Muscle layer of duodenum (tissue), 2 donors: ENCODE results near the gene TPSAB1.

Experiments
- H3K27ac ChIP-seq: one replicate; pipeline ENCODE4 v1.7.0; 2013; ENCODE audit warnings: mild to moderate bottlenecking, low read length
- H3K27me3 ChIP-seq: one replicate; pipeline ENCODE4 v1.7.0; 2013; ENCODE audit warnings: low read depth, mild to moderate bottlenecking, control low read depth, low read length
- H3K36me3 ChIP-seq, 2 donors: one replicate each; pipeline ENCODE4 v1.7.0; 2013; ENCODE audit warnings: low read length in 2 of 2, control low read depth in 1 of 2, mild to moderate bottlenecking in 1 of 2; ENCODE audit not compliant: insufficient read depth in 2 of 2, control insufficient read depth in 1 of 2
- H3K4me1 ChIP-seq, 2 donors: one replicate each; pipeline ENCODE4 v1.7.0; 2013; ENCODE audit warnings: low read length in 2 of 2, mild to moderate bottlenecking in 2 of 2, control low read depth in 1 of 2, moderate library complexity in 1 of 2; ENCODE audit not compliant: insufficient read depth in 2 of 2, control insufficient read depth in 1 of 2
- H3K4me3 ChIP-seq, 2 donors: one replicate each; pipeline ENCODE4 v1.7.0; 2013; ENCODE audit warnings: low read length in 2 of 2, low read depth in 1 of 2, mild to moderate bottlenecking in 1 of 2
- H3K9me3 ChIP-seq, 2 donors: one replicate each; pipeline ENCODE4 v1.7.0; 2013; ENCODE audit warnings: low read length in 2 of 2, control low read depth in 1 of 2, mild to moderate bottlenecking in 1 of 2; ENCODE audit not compliant: control insufficient read depth in 1 of 2
- donor health status: healthy.

Gene TPSAB1

DNA sequence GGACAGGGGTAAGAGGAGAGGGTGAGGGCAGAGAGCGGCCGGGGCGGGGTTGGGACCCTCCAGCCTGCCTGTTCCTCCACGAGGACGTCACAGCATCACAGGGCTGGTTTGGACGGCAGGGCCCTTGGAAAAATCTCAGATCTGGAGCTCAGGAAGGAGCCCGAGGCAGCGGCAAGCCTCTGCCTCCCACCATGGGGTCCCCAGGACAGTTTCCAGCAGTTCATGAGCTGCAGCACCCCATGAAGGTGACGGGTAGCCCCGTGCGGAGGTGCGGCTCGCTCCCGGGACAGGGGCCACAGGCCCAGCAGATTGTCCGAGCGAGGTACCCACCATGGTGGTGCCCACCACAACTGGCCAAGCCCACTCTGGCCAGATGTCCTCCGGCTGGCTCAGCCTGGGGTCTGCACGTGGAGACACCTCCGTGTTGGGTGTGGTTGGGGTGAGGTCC lies 36.7 kb downstream of the TPSAB1 start:
- Histone ChIP-seq H3K4me1 (peaks cover 0 to 2% of the 10 kb centered on the region in 2 donors), H3K27ac (no peak overlapping the region), H3K9me3 (no peaks in the 10 kb centered on the region), H3K36me3 (no peaks in the 10 kb centered on the region), H3K4me3 (no peak overlapping the region), H3K27me3 (no peaks in the 10 kb centered on the region)

DNA sequence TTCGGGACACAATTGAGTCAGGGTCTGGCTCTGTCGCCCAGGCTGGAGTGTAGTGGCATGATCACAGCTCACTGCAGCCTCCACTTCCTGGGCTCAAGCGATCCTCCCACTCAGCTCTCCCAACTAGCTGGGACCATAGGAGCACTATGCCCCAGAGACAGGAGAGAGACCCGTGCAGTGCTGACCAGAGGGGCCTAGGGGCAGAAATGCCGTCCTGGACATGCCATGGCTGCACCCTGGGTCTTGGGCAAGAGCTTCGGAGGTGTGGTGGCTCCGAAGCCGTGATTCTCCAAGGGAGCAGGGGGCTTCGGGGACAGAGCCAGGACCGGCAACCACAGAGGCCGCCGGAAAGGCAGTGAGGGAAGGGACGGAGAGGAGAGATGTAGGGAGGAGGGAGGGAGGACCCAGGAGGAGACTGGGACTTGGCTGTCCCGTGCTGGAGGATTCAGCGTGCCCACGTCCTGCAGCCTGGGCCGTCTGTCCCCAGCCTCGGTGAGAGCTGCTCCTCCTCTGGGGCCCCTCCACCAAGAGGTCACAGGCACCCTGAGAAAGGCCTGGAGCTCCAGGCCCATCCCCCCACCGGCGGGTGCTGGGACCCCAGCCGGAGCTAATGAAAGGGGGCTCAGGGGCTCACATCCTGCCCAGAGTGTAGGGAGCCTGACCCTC lies 37.2 kb downstream of the TPSAB1 start:
- H3K27me3 ChIP-seq = no peaks in the 10 kb centered on the region
- no peaks in the 10 kb centered on the region for H3K9me3 ChIP-seq
- no peaks in the 10 kb centered on the region for H3K36me3 ChIP-seq
- H3K4me1 ChIP-seq = no peaks in the 10 kb centered on the region
- H3K4me3 ChIP-seq = no peak overlapping the region
- no peak overlapping the region for H3K27ac ChIP-seq

DNA sequence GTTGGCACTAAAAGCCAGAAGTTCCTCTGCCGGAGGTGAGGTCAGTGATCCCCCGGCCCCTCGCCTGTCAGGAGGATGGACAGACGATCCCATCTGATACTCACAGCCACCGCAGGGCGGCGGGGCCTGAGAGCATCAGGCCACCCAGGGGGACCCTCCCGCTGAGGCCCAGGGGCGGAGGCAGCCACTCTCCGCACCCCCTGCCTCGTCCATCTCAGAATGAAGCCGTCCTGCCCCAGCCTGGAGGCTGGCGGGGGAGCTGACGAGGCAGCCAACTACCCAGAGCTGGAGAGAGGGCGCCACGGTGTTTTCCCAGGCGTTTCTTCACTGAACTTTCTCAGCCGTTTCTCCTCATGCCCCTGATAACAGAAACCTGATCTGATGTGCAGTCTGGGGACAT lies 38.0 kb downstream of the TPSAB1 start:
- H3K27me3 ChIP-seq = no peaks in the 10 kb centered on the region
- H3K9me3 ChIP-seq = no peaks in the 10 kb centered on the region
- no peak overlapping the region for H3K27ac ChIP-seq

DNA sequence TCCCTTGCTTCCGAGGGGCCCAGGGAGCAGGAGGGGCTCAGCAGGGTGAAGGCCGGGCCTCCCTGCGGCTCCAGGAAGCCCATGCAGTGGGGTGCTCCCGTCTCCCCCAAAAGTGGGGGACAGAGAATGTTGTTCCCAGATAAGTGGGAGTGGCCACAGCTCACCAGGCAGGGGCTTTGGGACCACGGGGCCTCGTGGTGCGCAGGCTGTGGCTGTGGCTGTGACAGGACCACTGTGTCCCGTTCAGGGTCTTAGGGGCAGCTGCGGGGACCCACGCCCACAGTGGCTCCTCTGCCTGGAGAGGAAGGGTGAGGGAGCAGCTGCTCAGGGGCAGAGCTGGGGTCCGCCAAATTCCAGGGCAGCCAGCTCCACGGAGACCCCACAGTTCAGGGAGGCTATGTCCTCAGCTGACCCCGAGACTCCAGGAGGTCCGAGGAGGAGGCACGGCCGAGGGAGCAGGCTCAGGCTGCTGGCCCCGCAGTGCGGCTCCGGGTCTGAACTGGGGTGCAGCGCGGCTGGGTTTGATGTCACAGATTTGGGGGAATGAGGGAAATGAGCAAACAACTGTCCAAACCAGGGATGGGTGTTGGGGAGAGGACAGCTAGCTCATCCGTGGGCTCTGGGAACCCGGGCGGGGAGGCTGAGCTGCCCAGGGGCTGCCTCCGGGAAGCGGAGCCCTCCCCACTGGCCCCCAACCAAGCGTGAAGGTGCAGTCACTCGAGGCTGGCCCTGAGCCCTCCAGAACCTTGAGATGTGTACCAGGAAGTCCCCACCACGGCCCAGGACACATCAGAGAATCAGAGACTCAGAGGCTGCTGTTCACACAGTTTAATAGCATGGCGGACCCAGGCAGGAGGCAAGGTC lies 38.8 kb downstream of the TPSAB1 start:
- Histone ChIP-seq H3K9me3 (no peaks in the 10 kb centered on the region), H3K4me3 (no peak overlapping the region), H3K27me3 (no peaks in the 10 kb centered on the region), H3K27ac (no peak overlapping the region), H3K36me3 (no peaks in the 10 kb centered on the region), H3K4me1 (no peaks in the 10 kb centered on the region)

More for the DNA sequence above, 38.0 kb downstream of the TPSAB1 start:
- H3K36me3 ChIP-seq = no peaks in the 10 kb centered on the region
- H3K4me3 ChIP-seq = no peak overlapping the region
- no peaks in the 10 kb centered on the region for H3K4me1 ChIP-seq

DNA sequence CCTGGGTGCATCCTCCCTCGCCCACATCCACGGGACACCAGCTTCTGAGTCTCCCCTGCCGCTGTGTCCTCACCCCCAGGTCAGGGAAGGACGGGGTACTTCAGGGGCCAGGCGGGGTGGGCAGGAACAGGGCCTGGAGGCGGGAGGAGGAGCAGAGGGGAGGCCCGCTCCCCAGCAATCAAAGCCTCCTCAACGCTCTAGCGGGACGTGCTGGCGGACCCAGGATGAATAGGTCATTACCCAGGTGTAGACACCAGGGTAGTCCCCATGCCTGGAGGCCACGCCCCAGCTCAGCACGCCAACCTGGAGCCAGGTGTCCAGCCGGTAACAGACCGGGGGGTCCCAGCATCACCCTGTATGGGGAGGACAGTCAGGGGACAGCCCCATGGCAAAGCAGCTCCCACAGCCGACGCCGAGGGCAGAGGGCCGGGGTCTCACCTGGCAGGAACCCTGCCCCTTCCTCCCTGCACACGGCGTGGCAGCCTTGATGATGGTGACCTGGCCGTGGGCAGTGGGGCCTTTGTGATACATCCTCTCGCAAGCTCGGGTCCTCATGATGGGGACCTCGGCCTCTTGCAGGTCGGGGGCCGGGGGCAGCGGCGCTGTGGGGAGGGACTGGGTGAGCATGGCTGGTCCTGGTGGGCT lies 39.6 kb downstream of the TPSAB1 start:
- Histone ChIP-seq H3K27ac (no peak overlapping the region), H3K27me3 (no peaks in the 10 kb centered on the region), H3K36me3 (no peaks in the 10 kb centered on the region), H3K4me1 (no peaks in the 10 kb centered on the region), H3K4me3 (no peak overlapping the region), H3K9me3 (no peaks in the 10 kb centered on the region)

DNA sequence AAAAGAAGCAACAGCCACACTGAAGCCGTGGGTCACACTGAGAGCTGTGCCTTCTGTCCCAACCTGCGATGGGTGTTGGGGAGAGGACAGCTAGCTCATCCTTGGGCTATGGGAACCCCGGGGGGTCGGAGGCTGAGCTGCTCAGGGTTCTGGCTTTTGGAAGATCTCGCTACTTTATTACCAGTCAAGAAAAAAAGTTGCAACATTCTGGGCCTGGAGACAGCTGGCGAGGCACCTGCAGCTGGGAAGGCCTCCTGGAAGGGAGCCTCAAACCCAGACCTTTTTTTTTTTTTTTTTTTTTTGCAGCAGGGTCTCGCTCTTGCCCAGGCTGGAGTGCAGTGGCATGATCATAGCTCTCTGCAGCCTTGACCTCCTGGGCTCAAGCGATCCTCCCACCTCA lies 40.3 kb downstream of the TPSAB1 start:
- no peaks in the 10 kb centered on the region for H3K4me1 ChIP-seq
- H3K9me3 ChIP-seq = no peaks in the 10 kb centered on the region
- no peaks in the 10 kb centered on the region for H3K36me3 ChIP-seq
- H3K4me3 ChIP-seq = no peak overlapping the region
- peaks cover 3% of the 10 kb centered on the region for H3K27me3 ChIP-seq
- H3K27ac ChIP-seq = no peak overlapping the region

DNA sequence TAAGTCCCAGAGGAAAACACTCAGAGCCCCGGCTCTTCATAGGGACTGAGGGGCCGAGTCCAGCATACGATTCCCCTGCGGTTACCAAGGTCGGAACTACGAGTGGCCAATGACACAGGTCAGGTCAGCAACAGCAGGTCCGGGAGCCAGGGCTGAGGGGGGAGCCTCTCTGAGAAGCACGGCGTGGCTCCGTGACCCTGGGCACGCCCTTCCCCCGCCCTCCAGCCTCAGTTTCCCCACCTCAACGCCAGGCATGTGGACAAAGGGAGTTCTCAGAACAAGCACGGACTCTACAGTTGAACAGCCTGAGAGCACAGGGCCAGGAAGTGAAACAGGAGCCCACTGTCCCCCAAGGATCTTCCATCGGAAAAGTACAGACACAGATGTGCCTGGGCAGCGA lies 41.0 kb downstream of the TPSAB1 start:
- Histone ChIP-seq H3K9me3 (no peaks in the 10 kb centered on the region), H3K36me3 (no peaks in the 10 kb centered on the region), H3K4me3 (no peak overlapping the region), H3K27ac (no peak overlapping the region), H3K27me3 (peaks cover 8% of the 10 kb centered on the region), H3K4me1 (no peaks in the 10 kb centered on the region)

DNA sequence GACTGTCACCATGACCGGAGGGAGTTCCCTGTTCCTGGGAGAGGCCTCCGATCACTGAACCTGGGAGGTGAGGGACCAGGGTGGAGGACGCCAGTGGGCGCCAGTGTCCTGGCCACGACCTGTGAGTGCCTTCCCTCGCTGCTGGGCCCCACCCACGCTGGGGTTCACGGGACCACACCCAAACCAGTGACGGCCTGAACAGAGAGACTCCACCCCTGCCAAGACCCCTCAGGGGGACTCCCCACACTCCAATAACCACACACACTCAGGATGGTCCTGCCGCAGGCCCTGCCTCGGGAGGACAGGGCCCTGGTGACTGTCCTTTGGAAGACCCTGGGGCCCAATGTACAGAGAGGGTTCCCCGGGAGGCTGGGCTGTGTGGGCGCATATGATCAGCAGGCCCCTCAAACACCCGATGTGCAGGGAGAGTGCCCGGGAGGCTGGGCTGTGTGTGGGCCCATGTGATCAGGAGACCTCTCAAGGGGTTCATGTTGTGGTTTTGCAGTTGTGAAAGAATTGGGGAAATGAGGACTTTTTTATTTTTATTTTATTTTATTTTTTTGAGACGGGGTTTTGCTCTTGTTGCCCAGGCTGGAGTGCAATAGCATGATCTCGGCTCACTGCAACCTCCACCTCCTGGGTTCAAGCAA lies 41.9 kb downstream of the TPSAB1 start:
- peaks cover 8% of the 10 kb centered on the region for H3K27me3 ChIP-seq

DNA sequence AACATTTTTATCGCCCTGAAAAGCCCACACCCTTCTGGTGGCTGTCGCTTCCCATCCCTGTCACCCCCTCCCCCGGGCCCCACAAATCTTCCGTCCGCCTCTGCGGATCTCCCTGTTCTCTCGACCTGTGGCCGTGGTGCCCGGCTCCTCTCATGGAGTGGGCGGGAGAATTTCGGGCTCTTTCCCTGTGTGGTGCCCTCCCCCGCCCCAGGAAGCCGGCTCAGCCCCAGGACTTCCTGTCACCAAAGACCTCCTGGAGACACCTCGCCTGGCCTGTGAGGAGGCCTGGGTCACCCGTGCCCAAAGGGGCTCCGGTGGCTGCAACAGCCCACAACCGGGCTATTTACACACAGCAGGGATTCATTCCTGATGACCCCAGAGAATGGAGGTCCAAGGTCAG lies 42.8 kb downstream of the TPSAB1 start:
- no peaks in the 10 kb centered on the region for H3K4me1 ChIP-seq
- H3K4me3 ChIP-seq = no peak overlapping the region
- H3K36me3 ChIP-seq = no peaks in the 10 kb centered on the region
- no peak overlapping the region for H3K27ac ChIP-seq
- H3K9me3 ChIP-seq = no peaks in the 10 kb centered on the region
- H3K27me3 ChIP-seq = peaks cover 14% of the 10 kb centered on the region

More for the DNA sequence above, 41.9 kb downstream of the TPSAB1 start:
- Histone ChIP-seq H3K9me3 (no peaks in the 10 kb centered on the region), H3K4me1 (no peaks in the 10 kb centered on the region), H3K27ac (no peak overlapping the region), H3K36me3 (no peaks in the 10 kb centered on the region), H3K4me3 (no peak overlapping the region)

DNA sequence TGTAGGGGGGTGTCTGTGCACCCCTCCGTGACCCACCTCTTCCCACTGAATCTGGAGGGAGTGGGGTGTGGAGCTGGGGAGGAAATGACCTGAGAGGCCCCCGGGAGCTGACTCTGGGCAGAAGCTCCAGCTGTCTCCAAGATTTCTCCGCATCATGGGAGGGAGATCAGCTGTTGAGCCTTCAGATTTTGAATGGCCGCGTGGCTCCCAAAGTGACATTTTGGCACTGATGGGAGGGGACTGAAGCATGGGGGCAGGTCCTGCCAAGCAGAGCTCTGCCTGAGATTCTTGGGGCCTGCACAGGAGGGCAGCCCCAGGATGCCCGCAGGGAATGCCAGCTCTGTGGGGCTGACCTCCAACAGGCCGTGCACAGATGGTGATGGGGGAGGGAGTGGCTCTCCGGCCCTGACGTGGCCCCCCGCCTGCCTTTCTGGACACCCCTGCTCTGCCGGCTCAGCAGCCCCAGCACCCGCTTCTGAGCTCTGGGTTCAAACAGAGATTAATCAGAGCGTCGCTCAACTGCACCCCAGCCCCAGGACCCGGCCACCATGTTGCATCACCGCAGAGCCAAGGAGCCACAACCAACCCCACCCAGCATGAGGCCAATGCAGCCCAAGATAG lies 43.6 kb downstream of the TPSAB1 start:
- H3K4me1 ChIP-seq = no peaks in the 10 kb centered on the region
- H3K4me3 ChIP-seq = no peak overlapping the region
- H3K36me3 ChIP-seq = no peaks in the 10 kb centered on the region
- peaks cover 14% of the 10 kb centered on the region for H3K27me3 ChIP-seq
- H3K27ac ChIP-seq = no peak overlapping the region
- no peaks in the 10 kb centered on the region for H3K9me3 ChIP-seq
